SKM-1 treated with dmso at 0.1 percent for 144 hours (cell line): ENCODE measurements around the gene PNPO.
"Not testable (repeated sequence)": the region's sequence is repeated elsewhere in the genome, so short reads cannot be mapped to it uniquely, and the experiment has no call there.

Experiments used
- DNase-seq: peaks from one replicate; lab custom pipeline; 2025; ENCODE audit not compliant: unreplicated experiment; lab: John Stamatoyannopoulos, UW

PNPO gene

GRCh38 chr17:47970725-47971499 lies 29.5 kb downstream of the PNPO start, which contains the start of gene CDK5RAP3:
CDK5RAP3 (plus strand) TSS chr17:47971113; CDS start chr17:47971147, 34 bp downstream.
- peak; percentile 99 for DNase-seq

DNA sequence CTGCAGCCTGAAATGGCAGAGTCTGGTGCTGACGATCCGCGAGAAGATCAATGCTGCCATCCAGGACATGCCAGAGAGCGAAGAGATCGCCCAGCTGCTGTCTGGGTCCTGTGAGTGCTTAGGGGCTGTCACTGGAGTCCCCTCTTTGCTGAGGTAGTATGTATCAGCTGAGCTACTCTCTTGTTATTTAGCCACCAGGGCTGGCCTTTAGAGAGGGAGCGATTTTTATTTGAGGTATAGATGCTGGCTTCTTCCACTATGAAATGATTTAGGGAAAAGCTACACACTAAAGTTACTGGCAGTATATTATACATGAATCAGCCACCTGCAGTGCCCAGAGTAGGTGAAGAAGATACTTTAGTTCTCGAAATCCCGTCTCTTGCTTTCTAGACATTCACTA lies 32.2 kb downstream of the PNPO start:
- DNase-seq: peak; percentile 90

DNA sequence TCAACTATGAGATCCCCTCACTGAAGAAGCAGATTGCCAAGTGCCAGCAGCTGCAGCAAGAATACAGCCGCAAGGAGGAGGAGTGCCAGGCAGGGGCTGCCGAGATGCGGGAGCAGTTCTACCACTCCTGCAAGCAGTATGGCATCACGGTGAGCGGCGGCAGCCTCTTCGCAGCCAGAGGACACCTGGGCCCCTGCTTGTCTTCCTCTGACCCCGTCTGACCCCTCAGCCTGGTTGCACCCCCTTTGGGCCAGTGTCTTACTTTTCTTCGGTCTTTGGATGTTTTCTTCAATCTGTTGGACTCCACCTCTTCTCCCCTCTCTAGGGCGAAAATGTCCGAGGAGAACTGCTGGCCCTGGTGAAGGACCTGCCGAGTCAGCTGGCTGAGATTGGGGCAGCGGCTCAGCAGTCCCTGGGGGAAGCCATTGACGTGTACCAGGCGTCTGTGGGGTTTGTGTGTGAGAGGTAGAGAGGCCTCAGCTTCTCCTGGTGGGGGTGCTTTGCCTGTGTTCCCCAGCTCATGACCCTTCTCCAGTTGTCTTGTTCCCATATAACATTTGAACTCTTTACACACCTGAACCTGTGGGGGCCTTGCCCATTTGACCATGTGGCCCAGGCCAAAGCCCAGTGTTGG lies 33.9 kb downstream of the PNPO start:
- DNase-seq: no peak

- no peak for DNase-seq
Measured at GRCh38 chr17:47975823-47976205, 34.4 kb downstream of the PNPO start.

- peak; percentile 34 for DNase-seq
Measured at GRCh38 chr17:47978324-47978723, 37.0 kb downstream of the PNPO start.

GRCh38 chr17:47980541-47980940 lies 39.2 kb downstream of the PNPO start:
- no peak for DNase-seq

DNA sequence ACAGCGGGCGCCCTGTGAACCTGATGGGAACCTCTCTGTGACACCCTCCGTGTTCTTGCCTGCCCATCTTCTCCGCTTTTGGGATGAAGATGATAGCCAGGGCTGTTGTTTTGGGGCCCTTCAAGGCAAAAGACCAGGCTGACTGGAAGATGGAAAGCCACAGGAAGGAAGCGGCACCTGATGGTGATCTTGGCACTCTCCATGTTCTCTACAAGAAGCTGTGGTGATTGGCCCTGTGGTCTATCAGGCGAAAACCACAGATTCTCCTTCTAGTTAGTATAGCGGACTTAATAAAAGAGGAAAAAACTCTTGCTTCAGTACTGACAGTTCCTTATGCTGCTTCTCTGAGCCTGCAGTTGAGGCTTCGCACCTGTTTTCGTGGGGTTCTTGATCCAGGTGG lies 40.1 kb downstream of the PNPO start:
- no peak for DNase-seq

- no peak for DNase-seq
Measured at GRCh38 chr17:47982091-47982617, 40.8 kb downstream of the PNPO start.

DNA sequence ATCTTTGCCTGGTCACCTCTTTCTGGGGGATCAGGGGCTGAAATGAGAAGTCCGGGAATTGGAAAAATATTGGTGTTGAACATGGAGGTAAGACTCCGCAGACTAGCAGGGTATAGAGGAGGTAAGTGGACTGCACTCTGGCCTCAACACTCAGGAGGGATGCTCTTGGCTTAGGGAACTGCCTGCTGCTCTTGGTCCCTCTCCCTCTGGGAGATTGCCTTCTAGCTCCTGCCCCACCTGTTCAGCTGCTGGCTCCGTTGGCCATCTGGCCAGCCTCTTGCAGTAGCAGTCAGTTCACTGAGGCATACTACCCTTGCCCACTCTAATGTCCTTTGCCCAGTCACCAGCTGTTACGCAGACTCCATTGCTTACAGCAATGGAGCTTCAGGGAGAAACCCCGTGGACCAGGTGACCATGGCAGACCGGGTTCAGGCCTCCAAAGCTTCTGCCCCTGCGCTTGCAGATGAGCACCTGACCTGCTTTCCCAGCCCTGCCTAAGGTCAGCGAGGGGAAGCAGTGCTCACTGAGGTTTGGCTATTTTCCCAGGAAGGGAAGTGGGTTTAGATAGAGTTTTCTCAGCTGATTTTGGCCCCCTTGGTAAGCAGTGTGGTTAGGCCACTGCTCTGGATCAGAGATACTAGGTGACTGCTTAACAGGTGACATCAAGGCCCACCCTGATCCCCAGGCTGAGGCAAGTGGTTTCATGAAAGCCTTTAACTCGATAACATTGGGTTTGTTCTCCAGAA lies 41.4 kb downstream of the PNPO start:
- DNase-seq: no peak

DNA sequence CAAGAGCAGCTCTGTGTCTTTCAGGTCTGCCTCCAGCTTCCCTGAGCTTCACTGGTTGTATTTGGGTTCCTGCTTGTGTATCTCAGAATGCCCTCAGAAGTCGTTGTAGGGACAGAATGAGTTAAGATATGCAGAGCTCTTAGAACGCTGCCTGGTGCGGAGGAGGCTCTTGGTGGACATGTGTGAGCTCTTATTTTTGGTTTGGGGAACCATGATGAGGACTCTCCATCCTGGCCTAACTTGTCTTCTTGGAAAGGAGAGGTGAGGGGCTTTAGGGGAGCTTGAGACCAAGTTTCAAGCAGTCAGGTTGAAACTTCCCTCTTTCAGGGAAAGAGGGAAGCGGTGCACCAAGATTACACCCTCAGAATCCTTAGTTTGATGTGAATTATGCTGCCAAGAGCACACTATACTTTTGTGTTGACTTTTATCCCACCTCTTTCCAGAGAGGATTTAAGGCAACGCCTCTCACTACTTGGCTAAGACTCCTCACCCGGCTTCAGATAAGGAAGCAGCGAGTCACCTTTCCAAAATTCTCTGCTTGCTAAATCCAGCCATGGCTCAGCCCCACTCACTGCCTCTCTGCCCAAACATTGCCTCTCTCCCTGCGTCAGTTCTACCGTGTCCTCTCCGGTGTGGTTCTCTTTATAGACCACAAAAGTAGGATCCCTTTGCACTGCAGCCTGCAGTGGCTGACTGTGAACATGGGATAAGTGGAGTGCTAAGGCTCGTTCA lies 42.3 kb downstream of the PNPO start:
- DNase-seq: no peak

GRCh38 chr17:47986520-47986919 lies 45.1 kb downstream of the PNPO start:
- no peak for DNase-seq

GRCh38 chr17:47987240-47987835 lies 46.0 kb downstream of the PNPO start:
- no peak for DNase-seq

DNA sequence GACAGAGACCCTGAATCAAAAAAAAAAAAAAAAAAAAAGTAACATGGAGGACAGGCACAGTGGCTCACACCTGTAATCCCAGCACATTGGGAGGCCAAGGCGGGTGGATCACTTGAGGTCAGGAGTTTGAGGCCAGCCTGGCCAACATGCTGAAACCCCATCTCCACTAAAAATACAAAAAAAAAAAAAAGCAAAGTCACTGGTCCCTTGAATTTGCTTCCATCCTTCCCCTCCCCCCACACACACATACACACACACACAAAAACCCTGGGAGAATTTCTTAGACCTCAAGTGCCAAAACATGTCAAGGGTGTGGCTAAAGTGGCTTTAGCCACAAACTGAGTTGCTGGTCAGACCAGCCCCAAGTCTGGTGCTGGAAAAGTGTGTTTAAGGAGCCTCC lies 47.1 kb downstream of the PNPO start:
- not testable (repeated sequence) for DNase-seq

DNA sequence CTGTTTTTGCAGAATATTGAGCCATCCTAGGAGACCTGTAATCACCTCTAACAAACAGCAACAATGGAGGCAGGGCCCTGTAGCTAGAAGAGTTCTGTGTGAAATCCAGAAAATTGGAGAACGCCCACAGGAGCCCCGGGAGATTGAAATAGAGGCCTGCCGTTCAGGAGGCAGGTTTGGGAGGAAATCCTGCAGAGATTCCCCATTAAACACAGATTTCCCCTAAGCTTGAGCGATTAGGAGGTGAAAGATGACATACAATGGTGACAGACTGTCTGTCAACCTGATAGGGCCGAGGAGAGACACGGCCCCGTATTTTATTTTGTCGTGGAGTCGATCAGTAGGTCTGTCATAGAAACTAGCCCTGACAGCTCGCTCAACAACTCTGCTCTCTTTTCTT lies 47.8 kb downstream of the PNPO start:
- no peak for DNase-seq

DNA sequence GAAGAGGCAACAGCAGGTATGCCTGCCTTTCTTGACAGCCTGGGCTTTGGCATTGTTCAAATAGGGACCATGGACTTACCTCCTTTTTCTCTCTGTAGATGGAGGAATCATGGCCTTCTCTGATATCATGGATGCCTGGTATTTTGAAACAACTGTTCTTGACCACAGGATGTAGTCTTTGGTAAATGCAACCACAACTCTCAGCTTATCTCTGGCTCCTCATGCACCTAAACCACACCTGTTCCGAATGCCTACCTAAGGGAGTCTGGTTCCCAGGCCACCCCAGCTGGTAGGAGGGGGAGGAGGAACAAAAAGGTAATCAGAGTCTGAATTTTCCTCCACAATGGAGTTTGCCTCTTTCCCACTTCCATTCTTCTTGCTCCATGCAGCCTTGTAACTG lies 48.3 kb downstream of the PNPO start:
- no peak for DNase-seq

DNA sequence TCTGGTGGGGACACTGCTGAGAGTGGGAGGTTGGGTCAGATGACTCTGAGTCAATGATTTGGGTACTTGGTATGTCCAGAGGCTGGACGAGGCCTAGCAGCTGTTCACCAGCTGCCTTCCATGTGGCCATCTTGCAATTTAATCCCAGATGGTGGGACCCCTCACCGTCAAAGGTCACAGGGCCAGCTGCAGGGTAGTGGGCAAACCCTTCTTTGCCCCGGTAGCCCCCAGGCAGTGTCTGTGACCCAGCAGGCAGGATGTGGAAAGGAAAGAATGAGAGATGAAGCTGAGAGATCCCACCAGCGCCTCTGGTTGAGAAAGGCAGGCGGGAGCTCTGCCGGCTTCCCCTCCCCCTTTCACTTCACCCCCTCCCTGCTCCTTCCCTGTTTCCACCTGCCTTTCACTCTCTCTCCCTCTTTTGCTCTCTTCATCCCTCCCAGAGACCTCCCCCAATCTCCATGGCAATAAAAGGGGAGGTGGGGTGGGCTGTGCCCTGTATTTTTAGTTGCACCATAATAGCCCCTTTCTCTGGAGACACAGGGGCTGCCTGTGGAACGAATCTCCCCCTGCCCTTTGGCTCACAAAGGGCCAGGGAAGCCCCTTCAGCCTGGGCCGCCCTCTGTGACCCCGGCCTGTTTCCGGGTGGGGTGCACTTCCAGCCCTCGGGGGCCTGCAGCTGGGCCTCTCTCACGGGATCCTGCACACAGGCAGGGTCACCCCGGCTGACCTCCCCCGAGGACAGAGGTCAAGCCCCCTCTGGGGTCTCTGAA lies 49.8 kb downstream of the PNPO start:
- DNase-seq: no peak

DNA sequence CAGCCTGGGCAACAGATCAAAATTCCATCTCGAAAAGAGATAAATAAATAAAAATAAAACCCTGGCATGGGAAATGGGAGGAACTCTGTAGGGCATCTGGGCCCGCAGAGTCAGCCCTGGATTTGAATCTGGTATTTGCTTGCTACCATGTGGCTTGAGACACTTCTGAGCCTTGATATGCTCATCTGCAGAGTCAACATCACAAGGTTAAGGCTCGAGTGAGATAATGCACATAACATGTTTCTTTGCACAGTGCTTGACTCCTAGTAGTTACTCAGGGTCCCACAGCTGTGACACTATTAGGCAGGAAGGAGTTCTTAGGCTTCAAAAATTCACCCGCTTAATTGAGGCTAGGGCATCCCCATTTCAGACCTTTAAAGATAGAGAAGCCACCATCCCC lies 50.8 kb downstream of the PNPO start:
- no peak for DNase-seq

- DNase-seq: no peak
Measured at GRCh38 chr17:47993031-47993564, 51.7 kb downstream of the PNPO start.

GRCh38 chr17:47993964-47994363 lies 52.6 kb downstream of the PNPO start:
- no peak for DNase-seq

DNA sequence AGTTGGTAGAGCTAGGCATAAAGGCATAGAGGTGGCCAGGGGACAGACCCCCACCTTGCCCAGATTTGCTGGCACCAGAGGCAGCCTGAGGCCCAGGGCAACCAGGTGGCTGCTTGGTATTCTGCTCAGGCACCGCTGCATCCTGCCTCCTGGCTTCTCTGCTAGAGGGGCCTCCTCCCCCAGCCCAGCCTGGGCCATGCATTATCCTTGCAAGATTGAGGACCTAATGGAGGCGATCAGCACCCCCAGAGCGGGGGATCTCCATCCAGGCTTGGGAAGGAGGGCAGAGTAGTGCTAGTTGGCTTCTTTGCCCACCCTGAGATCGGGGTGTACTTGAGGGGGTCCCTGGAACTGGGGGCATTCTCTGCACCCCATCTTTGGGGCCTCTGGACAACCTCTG lies 53.4 kb downstream of the PNPO start:
- DNase-seq: no peak
